ENCODE results near the gene SPG7.

SPG7 gene

DNA sequence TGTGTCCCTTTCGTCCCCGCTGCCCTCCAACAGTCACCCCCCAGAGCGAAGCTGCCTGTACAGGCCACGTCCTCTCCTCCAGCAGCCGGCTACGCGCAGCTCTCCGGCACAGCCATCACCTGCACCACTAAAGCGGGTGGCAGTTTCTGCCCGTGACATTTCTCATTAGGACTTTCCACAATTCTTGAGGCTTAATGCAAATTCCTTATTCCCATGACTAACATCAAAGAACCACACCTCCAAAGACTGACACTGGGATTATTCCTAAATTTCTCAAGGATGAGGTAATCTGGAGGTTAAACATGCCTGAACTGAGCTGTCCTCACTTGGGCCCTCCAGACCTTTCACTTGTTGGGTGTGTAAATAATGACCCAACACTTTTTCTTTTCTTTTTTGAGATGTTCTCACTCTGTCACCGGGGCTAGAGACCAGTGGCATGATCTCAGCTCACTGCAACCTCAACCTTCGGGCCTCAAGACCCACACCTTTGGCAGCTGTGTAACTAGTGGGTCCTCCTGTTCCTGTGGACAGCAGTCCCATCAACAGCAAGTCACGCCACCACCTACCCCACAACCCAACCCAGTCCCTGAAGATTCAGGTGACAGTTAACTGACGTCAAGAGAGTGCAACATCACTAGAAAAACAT, 29.5 kb upstream of the SPG7 start:
- DNase-seq (ENCODE audit: low read depth) = peak; percentile 91
- TF ChIP-seq, protein P1, sequence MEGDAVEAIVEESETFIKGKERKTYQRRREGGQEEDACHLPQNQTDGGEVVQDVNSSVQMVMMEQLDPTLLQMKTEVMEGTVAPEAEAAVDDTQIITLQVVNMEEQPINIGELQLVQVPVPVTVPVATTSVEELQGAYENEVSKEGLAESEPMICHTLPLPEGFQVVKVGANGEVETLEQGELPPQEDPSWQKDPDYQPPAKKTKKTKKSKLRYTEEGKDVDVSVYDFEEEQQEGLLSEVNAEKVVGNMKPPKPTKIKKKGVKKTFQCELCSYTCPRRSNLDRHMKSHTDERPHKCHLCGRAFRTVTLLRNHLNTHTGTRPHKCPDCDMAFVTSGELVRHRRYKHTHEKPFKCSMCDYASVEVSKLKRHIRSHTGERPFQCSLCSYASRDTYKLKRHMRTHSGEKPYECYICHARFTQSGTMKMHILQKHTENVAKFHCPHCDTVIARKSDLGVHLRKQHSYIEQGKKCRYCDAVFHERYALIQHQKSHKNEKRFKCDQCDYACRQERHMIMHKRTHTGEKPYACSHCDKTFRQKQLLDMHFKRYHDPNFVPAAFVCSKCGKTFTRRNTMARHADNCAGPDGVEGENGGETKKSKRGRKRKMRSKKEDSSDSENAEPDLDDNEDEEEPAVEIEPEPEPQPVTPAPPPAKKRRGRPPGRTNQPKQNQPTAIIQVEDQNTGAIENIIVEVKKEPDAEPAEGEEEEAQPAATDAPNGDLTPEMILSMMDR (IDR thresholded peaks at IDR 0.05; ENCODE audit: insufficient read depth, low read depth, low read length, missing control alignments) = no peak
- H3K4me3 ChIP-seq (ENCODE audit: low read length) = peak overlapping the region; percentile 28

DNA sequence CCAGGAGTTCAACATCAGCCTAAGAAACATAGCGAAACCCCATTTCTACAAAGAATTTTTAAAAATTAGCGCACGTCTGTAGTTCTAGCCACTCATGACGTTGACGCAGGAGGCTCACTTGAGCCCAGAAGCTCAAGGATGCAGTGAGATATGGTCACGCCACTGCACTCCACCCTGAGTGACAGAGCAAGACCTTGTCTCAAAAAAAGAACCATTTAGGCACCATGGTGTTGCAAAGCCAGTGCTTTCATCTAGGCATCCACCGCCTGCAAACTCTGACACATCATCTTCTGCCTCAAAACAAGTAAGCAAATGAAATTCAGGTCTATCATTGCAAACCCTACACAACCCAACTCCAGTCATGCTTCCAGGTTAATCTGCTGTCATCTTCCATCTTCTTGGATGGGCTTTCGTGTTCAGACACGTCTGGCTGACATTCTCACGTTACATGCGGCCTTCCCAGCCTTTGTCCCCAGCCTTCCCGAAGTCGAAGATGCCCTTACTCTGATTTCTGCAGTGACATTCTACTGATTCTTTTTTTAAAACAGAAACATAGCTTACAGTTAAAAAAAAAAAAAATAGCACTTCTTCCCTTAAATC, 26.7 kb upstream of the SPG7 start:
- TF ChIP-seq, protein P1 (IDR thresholded peaks at IDR 0.05; ENCODE audit: insufficient read depth, low read depth, low read length, missing control alignments) = no peak
- no peak overlapping the region for H3K4me3 ChIP-seq (ENCODE audit: low read length)

GRCh38 chr16:89482150-89482816, 25.9 kb upstream of the SPG7 start:
- no peak for DNase-seq (ENCODE audit: low read depth)
- TF ChIP-seq, protein P1 (IDR thresholded peaks at IDR 0.05; ENCODE audit: insufficient read depth, low read depth, low read length, missing control alignments) = no peak
- H3K4me3 ChIP-seq (ENCODE audit: low read length) = no peak overlapping the region

More for the DNA sequence above, 26.7 kb upstream of the SPG7 start:
- DNase-seq (ENCODE audit: low read depth) = peak; percentile 80

DNA sequence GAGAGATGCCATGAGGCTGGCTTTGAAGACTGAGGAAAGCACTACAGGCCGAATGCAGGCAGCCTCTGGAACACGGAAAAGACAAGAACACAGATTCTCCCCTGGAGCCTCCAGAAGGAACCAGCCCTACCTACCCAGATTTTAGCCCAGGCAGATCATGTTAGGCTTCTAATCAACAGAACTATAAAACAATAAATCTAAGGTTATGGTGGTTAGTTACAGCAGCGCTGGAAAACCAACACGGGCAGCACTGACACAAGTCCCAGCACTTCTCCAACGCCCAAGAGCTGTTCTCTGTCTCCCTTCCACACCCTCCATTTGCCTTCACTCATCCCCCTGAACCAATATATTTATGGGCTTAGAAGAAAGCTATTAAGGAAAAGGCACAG, 25.4 kb upstream of the SPG7 start:
- TF ChIP-seq, protein P1 (IDR thresholded peaks at IDR 0.05; ENCODE audit: insufficient read depth, low read depth, low read length, missing control alignments) = no peak
- no peak for DNase-seq (ENCODE audit: low read depth)
- H3K4me3 ChIP-seq (ENCODE audit: low read length) = no peak overlapping the region

- no peak overlapping the region for H3K4me3 ChIP-seq (ENCODE audit: low read length)
- TF ChIP-seq, protein P1 (IDR thresholded peaks at IDR 0.05; ENCODE audit: insufficient read depth, low read depth, low read length, missing control alignments) = no peak
- no peak for DNase-seq (ENCODE audit: low read depth)
Observed at GRCh38 chr16:89484041-89484501, 24.1 kb upstream of the SPG7 start.

- H3K4me3 ChIP-seq (ENCODE audit: low read length) = no peak overlapping the region
- DNase-seq (ENCODE audit: low read depth) = no peak
- TF ChIP-seq, protein P1 (IDR thresholded peaks at IDR 0.05; ENCODE audit: insufficient read depth, low read depth, low read length, missing control alignments) = no peak
Observed at GRCh38 chr16:89484923-89485679, 23.1 kb upstream of the SPG7 start.
